HG02852 (cell line): ENCODE data around the gene KIAA2012.

ENCODE experiments used
- ATAC-seq: cut with Tn5 transposase; IDR thresholded peaks from one replicate; pipeline ENCODE4 v1.9.1; 2021; ENCODE audit warnings: mild to moderate bottlenecking, moderate library complexity; ENCODE audit not compliant: unreplicated experiment

KIAA2012 gene

GRCh38 chr2:202042444-202042843, 30.6 kb upstream of the KIAA2012 start:
- no peak for ATAC-seq

- no peak for ATAC-seq
These were observed 29.6 kb upstream of the KIAA2012 start for GRCh38 chr2:202043475-202043874.

- ATAC-seq: no peak
These were observed 28.3 kb upstream of the KIAA2012 start for GRCh38 chr2:202044777-202045176.

- no peak for ATAC-seq
These were observed 26.5 kb upstream of the KIAA2012 start for GRCh38 chr2:202046572-202046971.

DNA sequence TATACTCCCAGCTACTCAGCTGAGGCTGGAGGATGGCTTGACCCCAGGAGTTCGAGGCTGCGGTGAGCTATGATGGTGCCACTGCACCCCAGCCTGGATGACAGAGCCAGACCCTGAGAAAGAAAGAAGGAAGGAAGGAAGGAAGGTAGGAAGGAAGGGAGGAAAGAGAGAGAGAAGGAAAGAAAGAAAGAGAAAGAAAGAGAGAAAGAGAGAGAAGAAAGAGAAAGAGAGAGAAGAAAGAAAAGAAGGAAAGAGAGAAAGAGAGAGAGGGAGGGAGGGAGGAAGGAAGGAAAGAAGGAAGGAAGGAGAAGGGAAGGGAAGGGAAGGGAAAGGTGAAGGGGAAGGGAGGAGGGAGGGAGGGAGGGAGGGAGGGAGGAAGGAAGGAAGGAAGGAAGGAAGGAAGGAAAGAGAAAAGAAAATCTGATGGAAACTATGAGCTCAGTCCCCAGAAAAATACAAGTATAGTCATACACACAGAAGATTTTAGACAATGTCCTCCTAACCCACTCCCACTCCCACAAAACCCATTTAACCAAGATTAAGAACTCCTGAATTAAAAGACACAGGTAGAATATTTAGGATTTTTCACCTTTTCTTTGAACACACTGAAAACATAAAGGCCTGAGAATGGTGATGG, 23.8 kb upstream of the KIAA2012 start:
- ATAC-seq: no peak

- no peak for ATAC-seq
These were observed 23.2 kb upstream of the KIAA2012 start for GRCh38 chr2:202049840-202050239.

DNA sequence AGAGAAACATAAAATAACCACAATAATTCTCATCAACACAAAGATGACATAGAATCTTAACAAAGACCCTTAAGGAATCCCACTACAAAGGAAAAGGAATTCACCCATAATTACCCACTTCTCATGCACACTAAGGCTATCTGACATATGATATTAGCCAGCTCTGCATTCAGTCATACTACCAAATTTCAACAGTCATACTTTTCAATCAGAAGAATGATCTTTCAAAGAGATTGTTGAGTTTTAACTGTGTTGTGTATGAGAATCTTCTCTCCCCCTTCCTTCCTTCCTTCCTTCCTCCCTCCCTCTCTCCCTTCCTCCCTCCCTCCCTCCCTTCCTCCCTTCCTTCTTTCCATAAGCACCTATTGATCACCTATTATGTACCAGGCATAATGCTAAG, 22.4 kb upstream of the KIAA2012 start:
- ATAC-seq: no peak

- no peak for ATAC-seq
These were observed 21.4 kb upstream of the KIAA2012 start for GRCh38 chr2:202051499-202052161.

DNA sequence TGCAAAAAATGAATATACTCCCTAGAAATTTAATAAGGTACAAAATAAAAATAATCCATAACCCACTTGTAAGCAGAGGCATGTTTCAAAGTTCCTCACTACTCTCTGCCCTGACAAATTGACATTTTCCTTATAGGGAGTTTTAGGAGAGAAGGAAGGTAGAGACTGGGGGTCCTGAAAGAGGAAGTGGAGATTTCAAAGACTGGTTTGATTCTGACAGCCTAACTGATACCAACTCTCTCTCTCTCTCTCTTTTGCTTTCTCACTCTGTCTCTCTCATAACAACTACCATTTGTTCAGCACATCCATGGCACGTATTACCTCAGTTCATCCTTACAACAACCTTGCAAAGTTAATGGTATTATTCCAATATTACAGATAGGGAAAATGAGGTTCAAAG, 20.8 kb upstream of the KIAA2012 start:
- no peak for ATAC-seq

DNA sequence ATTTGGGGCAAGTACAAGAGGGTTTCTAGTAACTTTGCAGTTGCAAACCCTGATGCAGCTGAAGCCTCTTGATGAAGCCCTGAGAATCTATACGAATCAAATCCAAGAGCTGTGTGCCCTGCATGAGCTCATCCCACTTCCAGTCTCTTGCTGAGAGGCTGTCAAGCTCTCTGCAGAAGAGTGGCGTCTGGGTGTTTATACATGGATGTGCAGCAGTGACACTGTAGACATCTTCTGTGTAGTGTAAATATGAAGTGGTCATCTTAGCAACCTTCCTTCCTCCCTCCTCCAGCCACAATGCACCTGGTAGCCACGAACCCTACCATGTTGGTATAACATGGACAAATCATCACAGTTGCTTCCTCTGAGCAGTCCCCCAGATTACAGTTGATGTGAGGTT, 18.4 kb upstream of the KIAA2012 start:
- ATAC-seq: no peak

DNA sequence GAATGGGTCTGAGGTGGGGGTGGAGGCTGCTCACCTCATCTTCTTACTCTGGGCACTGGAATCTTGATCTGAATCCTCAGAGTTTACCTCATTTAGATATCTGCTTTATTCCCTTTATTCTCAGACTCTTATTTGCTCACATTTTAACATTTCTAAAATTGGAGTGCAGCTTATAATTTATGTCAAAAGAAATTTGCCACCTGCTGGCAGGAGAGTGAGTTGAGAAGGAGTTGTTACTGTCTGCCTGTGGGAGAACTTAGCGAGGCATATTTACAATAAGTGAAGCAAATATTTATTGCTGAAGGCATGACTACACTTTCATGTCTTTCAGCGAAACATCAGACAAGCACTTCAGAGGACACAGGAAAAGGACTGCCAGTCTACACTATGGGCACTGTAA, 16.4 kb upstream of the KIAA2012 start:
- ATAC-seq: no peak

DNA sequence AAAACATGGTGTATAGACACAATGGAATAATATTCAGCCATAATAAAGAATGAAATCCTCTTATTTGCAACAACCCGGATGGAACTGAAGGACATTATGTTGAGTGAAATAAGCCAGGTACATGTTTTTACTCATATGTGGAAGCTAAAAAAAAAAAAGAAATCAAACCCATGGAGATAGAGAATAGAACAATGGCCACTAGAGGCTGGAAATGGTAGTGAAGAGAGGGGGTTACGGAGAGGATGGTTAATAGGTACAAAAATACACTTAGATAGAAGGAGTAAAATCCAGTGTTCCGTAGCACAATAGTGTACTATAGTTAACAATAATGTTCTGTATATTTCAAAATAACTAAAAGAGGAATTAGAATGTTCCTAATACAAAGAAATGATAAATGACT, 12.8 kb upstream of the KIAA2012 start:
- ATAC-seq: no peak

GRCh38 chr2:202061695-202062094, 11.4 kb upstream of the KIAA2012 start:
- no peak for ATAC-seq

- no peak for ATAC-seq
These were observed 8.7 kb upstream of the KIAA2012 start for GRCh38 chr2:202064171-202064880.

GRCh38 chr2:202064881-202065230, 8.2 kb upstream of the KIAA2012 start:
- no peak for ATAC-seq

GRCh38 chr2:202065876-202066275, 7.2 kb upstream of the KIAA2012 start:
- ATAC-seq: no peak

- no peak for ATAC-seq
These were observed 6.2 kb upstream of the KIAA2012 start for GRCh38 chr2:202066875-202067274.

DNA sequence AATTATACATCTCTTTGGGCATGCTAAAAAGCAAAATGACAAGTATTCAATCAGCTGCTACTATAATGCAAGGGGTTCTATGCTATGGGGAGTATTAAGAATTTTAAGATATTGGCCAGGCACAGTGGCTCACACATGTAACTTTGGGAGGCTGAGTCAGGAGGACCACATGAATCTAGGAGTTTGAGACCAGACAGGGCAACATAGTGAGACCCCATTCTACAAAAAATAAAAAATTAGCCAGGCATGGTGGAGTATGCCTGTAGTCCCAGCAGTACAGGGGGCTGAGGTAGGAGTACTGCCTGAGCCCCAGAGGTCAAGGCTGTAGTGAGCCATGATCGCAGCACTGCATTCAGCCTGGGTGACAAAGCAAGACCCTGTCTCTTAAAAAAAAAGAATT, 5.5 kb upstream of the KIAA2012 start:
- no peak for ATAC-seq

- ATAC-seq: no peak
These were observed 3.6 kb upstream of the KIAA2012 start for GRCh38 chr2:202069170-202070067.

- ATAC-seq: no peak
These were observed 1.9 kb upstream of the KIAA2012 start for GRCh38 chr2:202071107-202071506.

DNA sequence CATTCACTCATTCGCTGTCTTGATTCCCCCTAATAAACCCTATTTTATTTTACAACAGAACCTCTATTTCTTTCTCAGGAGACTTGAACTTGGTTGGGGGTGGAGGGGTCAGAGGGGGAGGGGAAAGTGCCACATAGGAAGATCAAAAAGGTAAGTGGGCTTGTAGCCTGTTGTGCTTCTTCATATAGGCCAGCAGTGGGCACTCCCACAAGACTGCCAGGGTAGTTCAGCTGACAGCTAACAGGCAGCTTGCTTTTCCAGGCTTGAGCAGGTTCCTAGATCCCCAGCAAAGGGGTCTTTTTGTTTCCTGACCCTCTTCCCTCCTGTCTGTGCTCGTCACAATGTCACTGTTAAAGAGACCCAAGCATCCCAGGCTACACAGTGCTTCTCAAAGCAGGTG, 829 bp upstream of the KIAA2012 start:
- ATAC-seq: no peak
